MM.1S (cell line): ENCODE results near the gene USF1.

Experiments used
- DNase-seq: peaks from one replicate; pipeline ENCODE4 v3.0.0-alpha.2; 2015
- H2AFZ ChIP-seq: fragments of 300-600 bp; sonication (generic); 2 replicates; pipeline ENCODE4 v1.6.0; 2016; ENCODE audit warnings: antibody characterized with exemption, low read length
- H3F3A ChIP-seq: fragments of 300-600 bp; sonication (generic); 2 replicates; pipeline ENCODE4 v1.6.1; 2016; ENCODE audit warnings: mild to moderate bottlenecking, antibody characterized with exemption, low read length, moderate library complexity, mixed read lengths; ENCODE audit not compliant: insufficient read depth
- H3K27ac ChIP-seq: fragments of 300-600 bp; sonication (generic); 2 replicates; pipeline ENCODE4 v1.5.1; 2016; ENCODE audit warnings: mild to moderate bottlenecking, low read length
- H3K27me3 ChIP-seq: fragments of 300-600 bp; sonication (generic); replicated peaks from 2 replicates; pipeline ENCODE4 v1.6.0; 2016; ENCODE audit warnings: low read length; ENCODE audit not compliant: insufficient read depth
- H3K36me3 ChIP-seq: fragments of 300-600 bp; sonication (generic); replicated peaks from 2 replicates; pipeline ENCODE4 v1.6.1; 2016; ENCODE audit warnings: mild to moderate bottlenecking, low read length, mixed read lengths; ENCODE audit not compliant: insufficient read depth
- H3K4me1 ChIP-seq: fragments of 300-600 bp; sonication (generic); 2 replicates; pipeline ENCODE4 v1.6.1; 2016; ENCODE audit warnings: low read length, mixed read lengths
- H3K4me2 ChIP-seq: fragments of 300-600 bp; sonication (generic); 2 replicates; pipeline ENCODE4 v1.6.0; 2016; ENCODE audit warnings: low read depth, low read length
- H3K4me3 ChIP-seq: fragments of 300-600 bp; sonication (generic); 2 replicates; pipeline ENCODE4 v1.5.1; 2016; ENCODE audit warnings: low read length, mixed read lengths
- H3K79me2 ChIP-seq: fragments of 300-600 bp; sonication (generic); 2 replicates; pipeline ENCODE4 v1.6.1; 2016; ENCODE audit warnings: mixed run types, low read length, mixed read lengths
- H3K9ac ChIP-seq: fragments of 300-600 bp; sonication (generic); 2 replicates; pipeline ENCODE4 v1.6.1; 2016; ENCODE audit warnings: low read length, mixed read lengths
- H3K9me2 ChIP-seq: fragments of 300-600 bp; sonication (generic); replicated peaks from 2 replicates; pipeline ENCODE4 v1.6.1; 2016; ENCODE audit warnings: mild to moderate bottlenecking, low read length, mixed read lengths; ENCODE audit not compliant: insufficient read depth
- H3K9me3 ChIP-seq: fragments of 300-600 bp; sonication (generic); replicated peaks from 2 replicates; pipeline ENCODE4 v1.6.1; 2016; ENCODE audit warnings: mild to moderate bottlenecking, low read length, mixed read lengths; ENCODE audit not compliant: insufficient read depth
- H4K20me1 ChIP-seq: fragments of 300-600 bp; sonication (generic); 2 replicates; pipeline ENCODE4 v1.6.1; 2016; ENCODE audit warnings: mild to moderate bottlenecking, low read length, moderate library complexity, mixed read lengths; ENCODE audit not compliant: insufficient read depth
- EZH2 ChIP-seq: fragments of 300-600 bp; sonication (generic); optimal IDR thresholded peaks from 2 replicates; pipeline ENCODE3; 2017; ENCODE audit warnings: low read depth, mild to moderate bottlenecking, antibody characterized with exemption, low read length, mixed read lengths
- EZH2phosphoT487 ChIP-seq: fragments of 300-600 bp; sonication (generic); IDR thresholded peaks from 2 replicates; pipeline ENCODE4 v1.6.1; 2018; ENCODE audit warnings: antibody characterized with exemption, low read length
- TF ChIP-seq, protein P1 (sequence below): fragments of 300-600 bp; sonication (generic); IDR thresholded peaks from 2 replicates; pipeline ENCODE4 v1.5.1; 2016; ENCODE audit warnings: antibody characterized with exemption, low read length, mixed read lengths

The USF1 gene

DNA sequence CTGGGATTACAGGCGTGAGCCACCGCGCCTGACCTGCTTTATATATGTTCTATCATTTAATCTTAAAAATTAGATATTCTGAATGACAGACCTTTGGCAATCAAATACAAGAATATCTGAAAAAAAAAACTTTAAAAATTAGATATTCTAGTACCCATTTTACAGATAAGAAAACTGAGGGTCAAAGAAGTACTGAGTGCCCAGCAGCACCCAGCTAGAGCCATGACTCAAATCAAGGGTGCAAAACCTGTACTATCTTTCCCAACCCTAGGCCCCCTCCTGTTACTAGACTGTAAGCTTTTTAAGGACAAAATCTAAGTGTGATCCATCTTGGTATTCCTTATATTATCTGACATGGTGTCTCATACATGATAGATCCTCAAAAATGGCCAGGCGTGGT is 15.6 kb upstream of the USF1 start:
- Histone ChIP-seq H3F3A (peaks cover 35% of the 10 kb centered on the region), H3K9ac (no peak overlapping the region), H3K4me2 (peak overlapping the region; percentile 64; the same call in 1 of the 2 replicates), H3K4me1 (peaks cover 43% of the 10 kb centered on the region), H2AFZ (no peak overlapping the region), H3K4me3 (no peak overlapping the region), H3K9me3 (no peaks in the 10 kb centered on the region), H3K27ac (peak overlapping the region; percentile 86; the same call in 1 of the 2 replicates), H3K36me3 (peaks cover 8% of the 10 kb centered on the region), H4K20me1 (no peaks in the 10 kb centered on the region), H3K9me2 (no peaks in the 10 kb centered on the region), H3K79me2 (peaks cover 89% of the 10 kb centered on the region), H3K27me3 (no peaks in the 10 kb centered on the region)
- no peak for DNase-seq
- TF ChIP-seq, protein P1, sequence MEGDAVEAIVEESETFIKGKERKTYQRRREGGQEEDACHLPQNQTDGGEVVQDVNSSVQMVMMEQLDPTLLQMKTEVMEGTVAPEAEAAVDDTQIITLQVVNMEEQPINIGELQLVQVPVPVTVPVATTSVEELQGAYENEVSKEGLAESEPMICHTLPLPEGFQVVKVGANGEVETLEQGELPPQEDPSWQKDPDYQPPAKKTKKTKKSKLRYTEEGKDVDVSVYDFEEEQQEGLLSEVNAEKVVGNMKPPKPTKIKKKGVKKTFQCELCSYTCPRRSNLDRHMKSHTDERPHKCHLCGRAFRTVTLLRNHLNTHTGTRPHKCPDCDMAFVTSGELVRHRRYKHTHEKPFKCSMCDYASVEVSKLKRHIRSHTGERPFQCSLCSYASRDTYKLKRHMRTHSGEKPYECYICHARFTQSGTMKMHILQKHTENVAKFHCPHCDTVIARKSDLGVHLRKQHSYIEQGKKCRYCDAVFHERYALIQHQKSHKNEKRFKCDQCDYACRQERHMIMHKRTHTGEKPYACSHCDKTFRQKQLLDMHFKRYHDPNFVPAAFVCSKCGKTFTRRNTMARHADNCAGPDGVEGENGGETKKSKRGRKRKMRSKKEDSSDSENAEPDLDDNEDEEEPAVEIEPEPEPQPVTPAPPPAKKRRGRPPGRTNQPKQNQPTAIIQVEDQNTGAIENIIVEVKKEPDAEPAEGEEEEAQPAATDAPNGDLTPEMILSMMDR, result no peak
- no peak for TF ChIP-seq EZH2
- TF ChIP-seq EZH2phosphoT487, result no peak

DNA sequence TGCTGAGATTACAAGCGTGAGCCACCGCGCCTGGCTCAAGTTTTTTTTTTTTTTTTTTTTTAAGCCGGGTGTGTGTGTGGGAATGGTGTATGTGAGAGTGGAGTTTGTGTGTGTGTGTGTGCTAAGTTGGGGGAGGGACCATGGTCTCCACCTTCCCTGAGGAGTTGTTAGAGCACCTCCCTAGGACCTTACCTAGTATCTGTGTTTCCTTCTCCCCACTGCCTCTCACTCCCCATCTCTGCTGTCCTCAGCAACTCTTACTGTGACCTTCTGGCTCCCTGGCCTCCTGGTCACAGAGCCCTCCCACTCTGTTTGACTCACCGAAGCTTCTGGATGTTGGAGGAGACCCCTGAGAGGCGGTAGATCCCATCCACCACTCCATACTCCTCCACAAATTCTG is 13.5 kb upstream of the USF1 start:
- no peaks in the 10 kb centered on the region for H3K9me3 ChIP-seq
- H3K4me1 ChIP-seq, result peaks cover 31% of the 10 kb centered on the region
- peak overlapping the region; percentile 49; the same call in 1 of the 2 replicates for H3K9ac ChIP-seq
- H3K79me2 ChIP-seq, result peaks cover 86% of the 10 kb centered on the region
- H3K27ac ChIP-seq, result peak overlapping the region; percentile 86
- no peaks in the 10 kb centered on the region for H3K27me3 ChIP-seq
- H4K20me1 ChIP-seq, result no peaks in the 10 kb centered on the region
- no peaks in the 10 kb centered on the region for H3K9me2 ChIP-seq
- no peak for DNase-seq
- peaks cover 21% of the 10 kb centered on the region for H3K36me3 ChIP-seq
- no peak overlapping the region for H2AFZ ChIP-seq
- peak overlapping the region; percentile 64; the same call in 1 of the 2 replicates for H3K4me2 ChIP-seq
- peaks cover 29% of the 10 kb centered on the region for H3F3A ChIP-seq
- no peak overlapping the region for H3K4me3 ChIP-seq
- no peak for TF ChIP-seq EZH2
- TF ChIP-seq, protein P1, result no peak
- TF ChIP-seq EZH2phosphoT487, result no peak

DNA sequence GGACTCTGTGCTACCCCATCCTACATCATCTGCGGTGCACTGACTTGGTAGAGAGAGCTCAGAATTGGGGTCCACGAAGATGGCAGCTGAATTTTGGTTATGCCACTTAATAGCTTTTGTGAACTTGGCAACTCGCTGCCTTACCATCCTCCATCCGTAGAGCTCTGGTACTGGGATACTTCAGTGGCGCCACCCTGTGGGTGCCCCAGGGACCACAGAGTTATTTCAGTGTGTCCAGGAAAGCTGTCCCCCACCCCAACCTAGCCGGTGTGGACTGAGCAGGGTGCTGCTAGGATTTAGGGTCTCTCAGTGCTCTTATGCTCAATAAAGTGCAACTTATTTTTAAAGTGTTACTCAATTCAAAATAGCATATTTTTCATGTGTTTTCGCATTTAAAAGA is 9.0 kb upstream of the USF1 start:
- Histone ChIP-seq H3K4me2 (no peak overlapping the region), H3K79me2 (peaks cover 47% of the 10 kb centered on the region), H3K27ac (no peak overlapping the region), H3K9me3 (no peaks in the 10 kb centered on the region), H3K27me3 (no peaks in the 10 kb centered on the region), H3K36me3 (peaks cover 36% of the 10 kb centered on the region), H3K9me2 (no peaks in the 10 kb centered on the region), H3K9ac (no peak overlapping the region), H3F3A (peaks cover 5% of the 10 kb centered on the region), H4K20me1 (no peaks in the 10 kb centered on the region), H3K4me3 (no peak overlapping the region), H2AFZ (no peak overlapping the region), H3K4me1 (peaks cover 7% of the 10 kb centered on the region)
- no peak for DNase-seq
- TF ChIP-seq, protein P1, result peak; percentile 55
- no peak for TF ChIP-seq EZH2

DNA sequence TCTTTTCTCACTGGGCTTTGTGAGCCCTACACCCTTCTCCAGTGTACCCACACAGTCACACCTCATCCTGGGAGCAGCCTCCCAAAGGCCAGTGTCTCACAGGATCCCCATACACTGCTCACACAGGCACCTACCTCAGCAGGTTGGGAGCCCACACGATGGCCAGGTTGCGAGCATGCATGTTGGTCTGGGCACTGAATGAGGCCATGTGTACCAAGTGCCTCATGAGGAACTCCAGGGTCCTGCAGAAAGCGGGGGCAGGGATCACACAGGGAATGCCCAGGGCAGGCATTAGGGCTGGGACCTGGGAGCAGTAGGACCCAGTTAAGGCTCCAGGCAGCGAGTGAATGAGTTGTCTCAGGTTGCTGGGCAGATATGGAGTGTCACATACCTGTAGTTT is 8.5 kb upstream of the USF1 start:
- Histone ChIP-seq H2AFZ (no peak overlapping the region), H3K27me3 (no peaks in the 10 kb centered on the region), H3K4me2 (no peak overlapping the region), H4K20me1 (no peaks in the 10 kb centered on the region), H3K9me2 (no peaks in the 10 kb centered on the region), H3F3A (0 out of 2 replicates have a peak, but pooled peaks cover 1% of the 10 kb centered on the region), H3K36me3 (peaks cover 39% of the 10 kb centered on the region), H3K9me3 (no peaks in the 10 kb centered on the region), H3K4me1 (peaks cover 1% of the 10 kb centered on the region), H3K9ac (no peak overlapping the region), H3K79me2 (peaks cover 41% of the 10 kb centered on the region), H3K4me3 (no peak overlapping the region), H3K27ac (no peak overlapping the region)
- TF ChIP-seq, protein P1, result no peak
- TF ChIP-seq EZH2phosphoT487, result no peak
- TF ChIP-seq EZH2, result no peak
- DNase-seq, result no peak
